Measurements from ENCODE around the gene KRTAP17-1. TPM values are rescaled to one million over a fixed set of nuclear protein-coding genes. Genes with fewer than 3 reads are reported as not detected.

Gene KRTAP17-1
- total and polyA plus RNA-seq, 3 experiments from 2014 or later: not detected

DNA sequence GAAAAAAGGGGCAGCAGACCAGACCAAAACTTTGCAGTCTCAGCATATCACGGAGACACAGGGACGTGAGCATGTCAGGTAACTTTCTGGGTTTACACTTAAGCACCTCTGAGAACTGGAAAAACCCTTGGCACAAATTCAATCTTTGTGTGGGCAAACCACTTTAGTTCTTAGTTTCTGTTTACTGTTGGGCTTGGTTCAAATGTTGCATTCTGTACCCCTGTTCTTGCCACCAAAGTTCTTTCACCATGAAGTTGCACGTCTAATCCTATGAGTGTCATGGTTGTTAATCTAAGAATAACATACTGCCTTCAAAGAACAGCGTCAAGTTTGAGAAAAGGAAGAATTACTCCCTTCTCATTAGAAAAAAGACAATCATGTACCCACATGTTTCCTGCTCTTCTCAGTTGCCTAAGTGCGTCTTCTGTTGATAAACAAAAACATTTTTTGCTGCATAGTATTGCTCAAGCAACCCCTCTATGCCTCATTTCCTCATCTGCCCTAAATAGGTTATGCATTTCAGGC, 23.5 kb upstream of the KRTAP17-1 start:
- peak overlapping the region; percentile 92 to 99 (median 98) for H3K27ac Mint-ChIP-seq
- CTCF ChIA-PET: interaction anchor here (1.1 to 2.5 kb wide), 3 partner anchors 9 to 31 kb away, joined by 4 to 7 read pairs (median 5); partner anchors contain the start of gene KRTAP16-1
- H3K4me3 Mint-ChIP-seq: peak overlapping the region; percentile 40 to 87 (median 75)
- DNase-seq: peak in 4 of 5 donors; percentile 43 to 90 (median 80)
- Histone ChIP-seq H3K27ac (ENCODE audit: low read depth, low read length) (peak overlapping the region; percentile 54), H3K4me1 (ENCODE audit: insufficient read depth, low read length) (peaks cover 85% of the 10 kb centered on the region), H3K36me3 (ENCODE audit: insufficient read depth, low read length) (no peaks in the 10 kb centered on the region), H3K9me3 (ENCODE audit: low read length) (peaks cover 4% of the 10 kb centered on the region), H3K4me3 (ENCODE audit: low read length) (peak overlapping the region; percentile 21), H3K27me3 (ENCODE audit: insufficient read depth, low read length, poor library complexity, severe bottlenecking) (no peaks in the 10 kb centered on the region)
- H3K36me3 Mint-ChIP-seq: peaks cover 3 to 21% (median 5%) of the 10 kb centered on the region in 3 donors
- POLR2A ChIA-PET: no interaction called here
- H3K27me3 Mint-ChIP-seq: no peaks in the 10 kb centered on the region
- peaks cover 86 to 95% (median 95%) of the 10 kb centered on the region in 3 donors for H3K4me1 Mint-ChIP-seq
- H3K9me3 Mint-ChIP-seq: peaks cover 10 to 23% (median 16%) of the 10 kb centered on the region in 5 donors

DNA sequence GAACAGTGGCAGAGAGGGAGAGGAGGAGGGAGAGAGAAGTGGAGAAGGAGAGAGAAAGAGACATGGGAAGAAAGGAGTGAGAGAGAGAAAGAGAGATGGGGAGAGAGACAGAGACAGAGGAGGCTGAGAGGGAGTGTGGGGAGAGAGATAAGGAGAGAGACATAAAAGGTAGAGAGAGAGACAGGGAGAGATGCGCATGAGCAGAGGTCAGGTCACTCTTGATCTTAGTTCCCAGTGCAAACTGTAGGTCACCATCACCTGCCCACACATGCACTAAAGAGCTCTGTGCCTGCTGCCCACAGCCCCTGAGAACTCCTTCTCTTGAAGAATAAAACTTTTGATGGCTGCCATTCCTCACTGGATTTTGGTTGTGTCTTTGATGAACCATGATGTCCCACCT, 20.2 kb upstream of the KRTAP17-1 start:
- Histone ChIP-seq H3K9me3 (ENCODE audit: low read length) (no peaks in the 10 kb centered on the region), H3K36me3 (ENCODE audit: insufficient read depth, low read length) (no peaks in the 10 kb centered on the region), H3K27ac (ENCODE audit: low read depth, low read length) (no peak overlapping the region), H3K4me1 (ENCODE audit: insufficient read depth, low read length) (peaks cover 73% of the 10 kb centered on the region), H3K27me3 (ENCODE audit: insufficient read depth, low read length, poor library complexity, severe bottlenecking) (no peaks in the 10 kb centered on the region), H3K4me3 (ENCODE audit: low read length) (no peak overlapping the region)
- no peak for DNase-seq
- Mint-ChIP-seq H3K4me1 (peaks cover 70 to 78% (median 74%) of the 10 kb centered on the region in 3 donors), H3K36me3 (peaks cover 0 to 4% (median 0%) of the 10 kb centered on the region in 3 donors), H3K4me3 (peak overlapping the region in 6 of 7 donors; percentile 4 to 85 (median 30)), H3K9me3 (no peaks in the 10 kb centered on the region), H3K27me3 (no peaks in the 10 kb centered on the region), H3K27ac (peak overlapping the region in 6 of 8 donors; percentile 70 to 90 (median 87))
- POLR2A ChIA-PET: no interaction called here
- CTCF ChIA-PET: interaction anchor here (1.0 kb wide), 1 partner anchor 13 kb away, joined by 3 read pairs; no protein-coding TSS in a partner anchor

DNA sequence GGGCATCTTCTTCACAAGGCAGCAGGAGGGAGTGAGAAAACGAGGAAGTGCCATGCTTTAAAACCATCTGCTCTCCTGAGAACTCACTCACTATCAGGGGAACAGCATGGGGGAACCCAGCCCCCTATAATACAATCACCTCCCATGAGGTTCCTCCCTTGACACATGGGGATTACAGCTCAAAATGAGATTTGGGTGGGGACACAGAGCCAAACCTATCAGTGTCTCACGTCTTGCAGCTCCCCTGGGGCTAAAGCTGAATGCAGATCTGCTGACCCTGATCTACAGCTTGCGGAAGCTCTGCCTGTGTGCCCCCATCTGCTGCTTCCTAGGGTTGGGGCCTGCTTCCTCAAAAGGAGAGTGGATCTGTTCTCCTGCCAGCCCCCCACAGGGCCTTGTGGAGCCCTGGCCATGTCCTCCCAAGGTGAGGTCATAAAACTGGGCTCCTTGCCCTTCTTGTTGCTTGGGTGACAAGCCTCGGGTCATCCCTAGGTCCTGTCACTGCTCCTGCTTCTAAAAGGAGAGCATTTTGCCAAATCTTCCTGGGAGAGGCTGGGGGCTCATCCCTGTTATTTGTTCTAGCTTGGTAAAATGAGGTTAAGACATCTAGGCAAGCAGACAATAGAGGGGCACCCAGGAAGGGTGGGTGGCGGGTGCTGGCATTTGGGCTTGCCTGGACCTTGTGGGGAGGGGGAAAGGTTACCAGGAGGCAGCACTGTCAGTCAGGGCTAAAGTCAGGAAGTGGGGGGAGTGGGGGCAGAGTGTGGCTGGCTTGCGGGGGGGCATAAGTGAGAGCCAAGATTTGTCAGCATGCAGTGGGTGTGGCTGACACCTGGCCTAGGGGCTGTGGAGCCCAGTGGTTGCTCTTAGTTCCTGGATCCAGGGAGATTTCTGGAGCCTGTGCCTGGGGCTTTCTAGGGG, 19.1 kb upstream of the KRTAP17-1 start:
- Histone ChIP-seq H3K27me3 (ENCODE audit: insufficient read depth, low read length, poor library complexity, severe bottlenecking) (no peaks in the 10 kb centered on the region), H3K36me3 (ENCODE audit: insufficient read depth, low read length) (no peaks in the 10 kb centered on the region), H3K4me1 (ENCODE audit: insufficient read depth, low read length) (peaks cover 62% of the 10 kb centered on the region), H3K9me3 (ENCODE audit: low read length) (no peaks in the 10 kb centered on the region), H3K4me3 (ENCODE audit: low read length) (no peak overlapping the region), H3K27ac (ENCODE audit: low read depth, low read length) (no peak overlapping the region)
- peak in 3 of 5 donors; percentile 20 to 65 (median 24) for DNase-seq
- peak overlapping the region; percentile 26 to 90 (median 80) for H3K27ac Mint-ChIP-seq
- peak overlapping the region in 6 of 7 donors; percentile 40 to 85 (median 58) for H3K4me3 Mint-ChIP-seq
- H3K36me3 Mint-ChIP-seq: peaks cover 0 to 4% (median 0%) of the 10 kb centered on the region in 3 donors
- ChIA-PET CTCF (interaction anchor here (1.8 kb wide), 1 partner anchor 11 kb away, joined by 8 read pairs; no protein-coding TSS in a partner anchor), POLR2A (no interaction called here)
- peaks cover 59 to 67% (median 65%) of the 10 kb centered on the region in 3 donors for H3K4me1 Mint-ChIP-seq
- H3K27me3 Mint-ChIP-seq: no peaks in the 10 kb centered on the region
- no peaks in the 10 kb centered on the region for H3K9me3 Mint-ChIP-seq

DNA sequence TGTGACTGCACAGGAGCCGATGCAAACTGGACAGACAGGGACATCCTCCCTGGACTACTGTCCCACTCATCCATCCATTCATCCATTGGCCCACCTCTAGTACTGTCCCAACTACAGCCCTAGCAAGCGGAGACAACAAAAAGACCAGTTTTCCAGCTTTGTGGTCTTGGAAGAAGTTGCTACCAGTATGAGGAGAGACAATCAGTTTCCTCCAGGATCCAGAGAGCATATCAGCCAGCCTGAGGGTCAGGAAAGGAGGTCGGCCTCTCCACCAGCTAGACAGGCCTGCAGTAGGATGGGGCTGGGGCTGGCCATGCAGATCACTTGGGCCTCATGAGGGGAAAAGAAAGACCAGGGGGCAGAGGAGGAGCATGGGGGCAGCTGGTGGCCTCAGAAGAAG, 18.3 kb upstream of the KRTAP17-1 start:
- Histone ChIP-seq H3K4me3 (ENCODE audit: low read length) (no peak overlapping the region), H3K4me1 (ENCODE audit: insufficient read depth, low read length) (peaks cover 56% of the 10 kb centered on the region), H3K36me3 (ENCODE audit: insufficient read depth, low read length) (no peaks in the 10 kb centered on the region), H3K27me3 (ENCODE audit: insufficient read depth, low read length, poor library complexity, severe bottlenecking) (no peaks in the 10 kb centered on the region), H3K27ac (ENCODE audit: low read depth, low read length) (no peak overlapping the region), H3K9me3 (ENCODE audit: low read length) (no peaks in the 10 kb centered on the region)
- Mint-ChIP-seq H3K27ac (peak overlapping the region in 7 of 8 donors; percentile 45 to 85 (median 72)), H3K27me3 (no peaks in the 10 kb centered on the region), H3K9me3 (no peaks in the 10 kb centered on the region), H3K36me3 (peaks cover 0 to 4% (median 0%) of the 10 kb centered on the region in 3 donors), H3K4me1 (peaks cover 51 to 61% (median 59%) of the 10 kb centered on the region in 3 donors), H3K4me3 (peak overlapping the region in 3 of 7 donors; percentile 13 to 59 (median 30))
- CTCF ChIA-PET: interaction anchor here (1.8 kb wide), 1 partner anchor 11 kb away, joined by 8 read pairs; no protein-coding TSS in a partner anchor
- no peak for DNase-seq
- POLR2A ChIA-PET: interaction anchor here (0.9 kb wide), 1 partner anchor 121 kb away, joined by 3 read pairs; no protein-coding TSS in a partner anchor

DNA sequence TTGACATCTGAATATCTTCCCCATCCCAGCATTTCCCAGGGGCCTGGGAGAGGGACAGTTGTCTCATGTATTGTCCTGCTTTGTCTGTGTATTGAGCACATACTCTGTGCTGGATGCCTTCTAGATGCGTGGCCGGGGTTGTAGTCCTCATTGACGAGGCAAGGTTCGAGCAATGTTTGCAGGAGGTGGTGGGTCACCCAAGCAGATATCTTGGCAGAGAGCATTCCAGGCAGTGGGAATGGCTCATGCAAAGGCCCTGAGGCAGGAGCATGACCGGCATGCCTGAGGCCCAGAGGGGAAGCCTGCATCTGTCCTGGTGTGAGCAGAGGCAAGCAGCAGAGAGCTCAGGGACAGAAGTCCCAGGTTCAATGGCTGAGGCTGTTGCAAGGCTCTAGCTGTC, 17.6 kb upstream of the KRTAP17-1 start:
- H3K27ac ChIP-seq (ENCODE audit: low read depth, low read length): no peak overlapping the region
- no peaks in the 10 kb centered on the region for H3K9me3 Mint-ChIP-seq
- H3K36me3 ChIP-seq (ENCODE audit: insufficient read depth, low read length): no peaks in the 10 kb centered on the region
- no peak overlapping the region for H3K4me3 Mint-ChIP-seq
- H3K4me1 ChIP-seq (ENCODE audit: insufficient read depth, low read length): peaks cover 56% of the 10 kb centered on the region
- H3K27me3 ChIP-seq (ENCODE audit: insufficient read depth, low read length, poor library complexity, severe bottlenecking): no peaks in the 10 kb centered on the region
- H3K4me3 ChIP-seq (ENCODE audit: low read length): no peak overlapping the region
- H3K27me3 Mint-ChIP-seq: no peaks in the 10 kb centered on the region
- H3K9me3 ChIP-seq (ENCODE audit: low read length): no peaks in the 10 kb centered on the region
- peaks cover 0 to 4% (median 0%) of the 10 kb centered on the region in 3 donors for H3K36me3 Mint-ChIP-seq
- peaks cover 48 to 59% (median 57%) of the 10 kb centered on the region in 3 donors for H3K4me1 Mint-ChIP-seq
- ChIA-PET CTCF (interaction anchor here (1.8 to 2.8 kb wide), 2 partner anchors 10 kb away, joined by 8 to 18 read pairs; no protein-coding TSS in a partner anchor), POLR2A (interaction anchor here (0.9 kb wide), 1 partner anchor 121 kb away, joined by 3 read pairs; no protein-coding TSS in a partner anchor)
- DNase-seq: no peak
- peak overlapping the region in 6 of 8 donors; percentile 27 to 93 (median 60) for H3K27ac Mint-ChIP-seq

DNA sequence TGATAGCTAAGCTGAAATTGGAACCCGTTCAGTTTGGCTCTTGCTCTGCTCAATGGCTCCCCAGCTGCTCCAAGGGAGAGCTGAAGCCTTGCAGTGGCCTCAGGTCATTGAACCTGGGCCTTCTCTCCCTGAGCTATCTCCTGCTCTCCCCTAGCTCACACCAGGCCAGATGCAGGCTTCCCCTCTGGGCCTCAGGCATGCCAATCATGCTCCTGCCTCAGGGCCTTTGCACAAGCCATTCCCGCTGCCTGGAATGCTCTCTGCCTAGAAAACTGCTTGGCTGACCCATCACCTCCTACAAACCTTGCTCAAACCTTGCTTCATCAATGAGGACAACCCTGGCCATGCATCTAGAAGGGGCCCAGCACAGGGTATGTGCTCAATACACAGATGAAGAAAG, 16.7 kb upstream of the KRTAP17-1 start:
- Mint-ChIP-seq H3K9me3 (no peaks in the 10 kb centered on the region), H3K4me1 (peaks cover 43 to 53% (median 51%) of the 10 kb centered on the region in 3 donors), H3K36me3 (peaks cover 0 to 4% (median 0%) of the 10 kb centered on the region in 3 donors), H3K27ac (peak overlapping the region in 3 of 8 donors; percentile 25 to 73 (median 48)), H3K4me3 (no peak overlapping the region), H3K27me3 (no peaks in the 10 kb centered on the region)
- Histone ChIP-seq H3K27ac (ENCODE audit: low read depth, low read length) (no peak overlapping the region), H3K9me3 (ENCODE audit: low read length) (no peaks in the 10 kb centered on the region), H3K36me3 (ENCODE audit: insufficient read depth, low read length) (no peaks in the 10 kb centered on the region), H3K27me3 (ENCODE audit: insufficient read depth, low read length, poor library complexity, severe bottlenecking) (no peaks in the 10 kb centered on the region), H3K4me3 (ENCODE audit: low read length) (no peak overlapping the region), H3K4me1 (ENCODE audit: insufficient read depth, low read length) (peaks cover 56% of the 10 kb centered on the region)
- POLR2A ChIA-PET: no interaction called here
- no peak for DNase-seq
- CTCF ChIA-PET: interaction anchor here (1.0 to 2.8 kb wide), 3 partner anchors 9 to 16 kb away, joined by 3 to 18 read pairs (median 4); no protein-coding TSS in a partner anchor

DNA sequence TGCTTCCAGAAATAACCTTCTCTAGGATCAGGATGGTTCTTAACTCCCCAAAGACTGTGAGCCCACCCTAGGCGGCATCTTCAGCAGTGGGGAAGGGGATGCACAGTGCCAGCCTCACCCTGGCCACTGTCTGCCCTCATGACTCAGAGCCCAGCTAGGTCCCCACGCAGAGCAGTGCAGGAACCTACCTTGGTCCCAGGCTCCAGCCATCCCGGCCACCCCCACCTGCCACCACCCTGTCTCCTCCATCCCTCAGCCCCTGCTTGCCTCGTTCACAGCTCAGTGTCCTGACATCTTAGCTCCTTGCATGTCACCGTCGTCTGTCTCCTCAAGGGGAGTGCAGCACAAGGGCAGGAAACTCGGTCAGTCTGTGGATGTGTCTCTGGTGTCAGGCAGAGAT, 16.1 kb upstream of the KRTAP17-1 start:
- no peaks in the 10 kb centered on the region for H3K36me3 ChIP-seq (ENCODE audit: insufficient read depth, low read length)
- DNase-seq: no peak
- H3K27ac Mint-ChIP-seq: peak overlapping the region in 1 of 8 donors; percentile 43
- peaks cover 0 to 4% (median 0%) of the 10 kb centered on the region in 3 donors for H3K36me3 Mint-ChIP-seq
- no peaks in the 10 kb centered on the region for H3K27me3 Mint-ChIP-seq
- H3K4me3 ChIP-seq (ENCODE audit: low read length): no peak overlapping the region
- ChIA-PET CTCF (interaction anchor here (1.0 to 2.8 kb wide), 3 partner anchors 9 to 17 kb away, joined by 3 to 18 read pairs (median 4); no protein-coding TSS in a partner anchor), POLR2A (no interaction called here)
- no peaks in the 10 kb centered on the region for H3K9me3 Mint-ChIP-seq
- H3K4me1 Mint-ChIP-seq: peaks cover 47 to 57% (median 52%) of the 10 kb centered on the region in 3 donors
- no peaks in the 10 kb centered on the region for H3K9me3 ChIP-seq (ENCODE audit: low read length)
- H3K27me3 ChIP-seq (ENCODE audit: insufficient read depth, low read length, poor library complexity, severe bottlenecking): no peaks in the 10 kb centered on the region
- no peak overlapping the region for H3K4me3 Mint-ChIP-seq
- no peak overlapping the region for H3K27ac ChIP-seq (ENCODE audit: low read depth, low read length)
- peaks cover 57% of the 10 kb centered on the region for H3K4me1 ChIP-seq (ENCODE audit: insufficient read depth, low read length)
